GM19468 (cell line): Measurements from ENCODE around the gene ABL2.
"Not testable (repeated sequence)": the region's sequence is repeated elsewhere in the genome, so short reads cannot be mapped to it uniquely, and the experiment has no call there.

Source experiments
- ATAC-seq: cut with Tn5 transposase; IDR thresholded peaks from one replicate; pipeline ENCODE4 v1.9.1; 2021; ENCODE audit warnings: mild to moderate bottlenecking, moderate library complexity, moderate number of reproducible peaks; ENCODE audit not compliant: unreplicated experiment; ENCODE audit errors: extremely low read depth

ABL2 gene

GRCh38 chr1:179141592-179142251, 87.8 kb downstream of the ABL2 start:
- ATAC-seq: no peak

- not testable (repeated sequence) for ATAC-seq
These were observed 90.7 kb downstream of the ABL2 start for GRCh38 chr1:179138755-179139154.

- ATAC-seq: no peak
These were observed 91.7 kb downstream of the ABL2 start for GRCh38 chr1:179137617-179138255.

- not testable (repeated sequence) for ATAC-seq
These were observed 93.8 kb downstream of the ABL2 start for GRCh38 chr1:179135707-179136106.

GRCh38 chr1:179135168-179135567, 94.3 kb downstream of the ABL2 start:
- not testable (repeated sequence) for ATAC-seq

- peak; percentile 97 for ATAC-seq
These were observed 99.6 kb downstream of the ABL2 start for GRCh38 chr1:179129702-179130473.

- no peak for ATAC-seq
These were observed 101.0 kb downstream of the ABL2 start for GRCh38 chr1:179128520-179128919.

- no peak for ATAC-seq
These were observed 102.1 kb downstream of the ABL2 start for GRCh38 chr1:179127163-179127895.

- ATAC-seq: no peak
These were observed 103.0 kb downstream of the ABL2 start for GRCh38 chr1:179126338-179127060.

GRCh38 chr1:179124873-179125272, 104.6 kb downstream of the ABL2 start:
- ATAC-seq: no peak

- ATAC-seq: no peak
These were observed 108.1 kb downstream of the ABL2 start for GRCh38 chr1:179121159-179121938.

GRCh38 chr1:179120736-179121135, 108.7 kb downstream of the ABL2 start:
- ATAC-seq: no peak

GRCh38 chr1:179119513-179119912, 110.0 kb downstream of the ABL2 start:
- ATAC-seq: no peak

- no peak for ATAC-seq
These were observed 114.3 kb downstream of the ABL2 start for GRCh38 chr1:179115181-179115580.

- ATAC-seq: no peak
These were observed 120.8 kb downstream of the ABL2 start for GRCh38 chr1:179108644-179109043.

GRCh38 chr1:179107706-179108629, 121.5 kb downstream of the ABL2 start:
- no peak for ATAC-seq

GRCh38 chr1:179105393-179105792, 124.1 kb downstream of the ABL2 start:
- no peak for ATAC-seq

GRCh38 chr1:179104611-179105250, 124.7 kb downstream of the ABL2 start:
- no peak for ATAC-seq
